GM12873 (cell line): ENCODE measurements around the gene SIN3B.

Experiments
- TF ChIP-seq, protein P1 (sequence below): IDR thresholded peaks from 2 replicates; pipeline ENCODE4 v1.5.1; 2012; ENCODE audit warnings: low read depth, mild to moderate bottlenecking, moderate library complexity, low read length, control low read depth; ENCODE audit not compliant: insufficient read depth; ENCODE audit errors: missing control alignments

Gene SIN3B

DNA sequence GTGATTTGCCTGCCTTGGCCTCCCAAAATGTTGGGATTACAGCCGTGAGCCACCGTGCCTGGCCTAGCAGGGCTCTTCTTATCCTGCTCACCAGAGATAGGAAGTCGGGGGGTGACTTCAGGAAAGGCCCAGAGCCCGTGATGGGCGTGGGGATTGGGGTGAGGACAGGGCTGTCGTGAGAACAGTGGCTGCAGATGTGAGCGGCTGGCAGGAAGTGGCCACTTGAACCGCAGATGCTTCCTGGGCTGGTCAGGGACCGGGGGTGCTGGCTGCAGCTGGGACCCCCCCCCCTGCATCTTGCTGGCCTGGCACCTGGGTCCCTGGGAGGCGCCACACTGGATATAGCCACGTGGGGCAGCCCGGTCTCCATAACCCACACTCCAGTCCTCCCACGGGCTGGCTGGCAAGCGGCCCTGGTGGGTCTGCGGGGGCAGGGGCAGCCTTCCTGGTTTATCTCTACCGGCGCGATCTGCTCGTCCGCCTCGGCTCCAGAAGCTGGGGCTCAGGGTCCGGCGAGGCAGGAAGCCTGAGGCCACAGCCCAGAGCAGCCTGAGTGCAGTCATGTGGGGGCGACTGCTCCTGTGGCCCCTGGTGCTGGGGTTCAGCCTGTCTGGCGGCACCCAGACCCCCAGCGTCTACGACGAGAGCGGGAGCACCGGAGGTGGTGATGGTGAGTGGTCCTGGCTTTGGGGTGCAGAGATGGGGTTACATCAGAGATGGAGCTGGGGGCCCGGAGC lies 59.6 kb downstream of the SIN3B start, which contains the start of gene F2RL3:
TSS of gene F2RL3 (plus strand) at position 371 of the 737 bp plus-strand sequence. CDS start at position 562, 191 bp downstream.
- TF ChIP-seq, protein P1, sequence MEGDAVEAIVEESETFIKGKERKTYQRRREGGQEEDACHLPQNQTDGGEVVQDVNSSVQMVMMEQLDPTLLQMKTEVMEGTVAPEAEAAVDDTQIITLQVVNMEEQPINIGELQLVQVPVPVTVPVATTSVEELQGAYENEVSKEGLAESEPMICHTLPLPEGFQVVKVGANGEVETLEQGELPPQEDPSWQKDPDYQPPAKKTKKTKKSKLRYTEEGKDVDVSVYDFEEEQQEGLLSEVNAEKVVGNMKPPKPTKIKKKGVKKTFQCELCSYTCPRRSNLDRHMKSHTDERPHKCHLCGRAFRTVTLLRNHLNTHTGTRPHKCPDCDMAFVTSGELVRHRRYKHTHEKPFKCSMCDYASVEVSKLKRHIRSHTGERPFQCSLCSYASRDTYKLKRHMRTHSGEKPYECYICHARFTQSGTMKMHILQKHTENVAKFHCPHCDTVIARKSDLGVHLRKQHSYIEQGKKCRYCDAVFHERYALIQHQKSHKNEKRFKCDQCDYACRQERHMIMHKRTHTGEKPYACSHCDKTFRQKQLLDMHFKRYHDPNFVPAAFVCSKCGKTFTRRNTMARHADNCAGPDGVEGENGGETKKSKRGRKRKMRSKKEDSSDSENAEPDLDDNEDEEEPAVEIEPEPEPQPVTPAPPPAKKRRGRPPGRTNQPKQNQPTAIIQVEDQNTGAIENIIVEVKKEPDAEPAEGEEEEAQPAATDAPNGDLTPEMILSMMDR: no peak

DNA sequence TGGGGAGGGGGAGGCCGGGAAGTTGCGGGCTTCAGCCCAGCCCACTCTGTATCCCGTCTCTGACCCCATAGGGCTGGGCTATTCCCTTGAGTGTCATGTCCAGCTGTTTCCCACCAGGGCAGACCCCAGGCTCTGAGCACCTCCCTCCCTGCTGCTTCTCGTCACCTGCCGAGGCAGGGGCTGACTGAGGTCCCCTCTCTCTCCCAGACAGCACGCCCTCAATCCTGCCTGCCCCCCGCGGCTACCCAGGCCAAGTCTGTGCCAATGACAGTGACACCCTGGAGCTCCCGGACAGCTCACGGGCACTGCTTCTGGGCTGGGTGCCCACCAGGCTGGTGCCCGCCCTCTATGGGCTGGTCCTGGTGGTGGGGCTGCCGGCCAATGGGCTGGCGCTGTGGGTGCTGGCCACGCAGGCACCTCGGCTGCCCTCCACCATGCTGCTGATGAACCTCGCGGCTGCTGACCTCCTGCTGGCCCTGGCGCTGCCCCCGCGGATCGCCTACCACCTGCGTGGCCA lies 60.2 kb downstream of the SIN3B start:
- TF ChIP-seq, protein P1: no peak

DNA sequence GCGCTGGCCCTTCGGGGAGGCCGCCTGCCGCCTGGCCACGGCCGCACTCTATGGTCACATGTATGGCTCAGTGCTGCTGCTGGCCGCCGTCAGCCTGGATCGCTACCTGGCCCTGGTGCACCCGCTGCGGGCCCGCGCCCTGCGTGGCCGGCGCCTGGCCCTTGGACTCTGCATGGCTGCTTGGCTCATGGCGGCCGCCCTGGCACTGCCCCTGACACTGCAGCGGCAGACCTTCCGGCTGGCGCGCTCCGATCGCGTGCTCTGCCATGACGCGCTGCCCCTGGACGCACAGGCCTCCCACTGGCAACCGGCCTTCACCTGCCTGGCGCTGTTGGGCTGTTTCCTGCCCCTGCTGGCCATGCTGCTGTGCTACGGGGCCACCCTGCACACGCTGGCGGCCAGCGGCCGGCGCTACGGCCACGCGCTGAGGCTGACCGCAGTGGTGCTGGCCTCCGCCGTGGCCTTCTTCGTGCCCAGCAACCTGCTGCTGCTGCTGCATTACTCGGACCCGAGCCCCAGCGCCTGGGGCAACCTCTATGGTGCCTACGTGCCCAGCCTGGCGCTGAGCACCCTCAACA lies 60.8 kb downstream of the SIN3B start:
- TF ChIP-seq, protein P1: no peak

DNA sequence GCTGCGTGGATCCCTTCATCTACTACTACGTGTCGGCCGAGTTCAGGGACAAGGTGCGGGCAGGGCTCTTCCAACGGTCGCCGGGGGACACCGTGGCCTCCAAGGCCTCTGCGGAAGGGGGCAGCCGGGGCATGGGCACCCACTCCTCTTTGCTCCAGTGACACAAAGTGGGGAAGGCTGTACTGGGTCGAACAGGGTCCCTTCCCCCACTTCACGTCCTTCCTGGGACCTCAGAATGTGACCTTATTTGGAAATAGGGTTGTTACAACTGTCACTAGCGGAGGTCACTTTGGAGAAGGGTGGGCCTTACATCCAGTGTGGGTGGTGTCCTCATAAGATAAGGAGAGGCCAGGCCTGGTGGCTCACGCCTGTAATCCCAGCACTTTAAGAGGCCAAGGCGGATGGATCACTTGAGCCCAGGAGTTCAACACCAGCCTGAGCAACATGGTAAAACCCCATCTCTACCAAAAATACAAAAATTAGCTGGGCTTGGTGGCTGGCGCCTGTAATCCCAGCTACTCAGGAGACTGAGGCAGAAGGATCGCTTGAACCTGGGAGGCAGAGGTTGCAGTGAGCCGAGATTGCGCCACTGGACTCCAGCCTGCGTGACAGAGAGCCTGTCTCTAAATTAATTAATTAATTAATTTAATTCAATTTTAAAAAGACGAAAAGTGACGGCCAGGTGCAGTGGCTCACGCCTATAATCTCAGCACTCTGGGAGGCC lies 61.4 kb downstream of the SIN3B start:
- TF ChIP-seq, protein P1: no peak

DNA sequence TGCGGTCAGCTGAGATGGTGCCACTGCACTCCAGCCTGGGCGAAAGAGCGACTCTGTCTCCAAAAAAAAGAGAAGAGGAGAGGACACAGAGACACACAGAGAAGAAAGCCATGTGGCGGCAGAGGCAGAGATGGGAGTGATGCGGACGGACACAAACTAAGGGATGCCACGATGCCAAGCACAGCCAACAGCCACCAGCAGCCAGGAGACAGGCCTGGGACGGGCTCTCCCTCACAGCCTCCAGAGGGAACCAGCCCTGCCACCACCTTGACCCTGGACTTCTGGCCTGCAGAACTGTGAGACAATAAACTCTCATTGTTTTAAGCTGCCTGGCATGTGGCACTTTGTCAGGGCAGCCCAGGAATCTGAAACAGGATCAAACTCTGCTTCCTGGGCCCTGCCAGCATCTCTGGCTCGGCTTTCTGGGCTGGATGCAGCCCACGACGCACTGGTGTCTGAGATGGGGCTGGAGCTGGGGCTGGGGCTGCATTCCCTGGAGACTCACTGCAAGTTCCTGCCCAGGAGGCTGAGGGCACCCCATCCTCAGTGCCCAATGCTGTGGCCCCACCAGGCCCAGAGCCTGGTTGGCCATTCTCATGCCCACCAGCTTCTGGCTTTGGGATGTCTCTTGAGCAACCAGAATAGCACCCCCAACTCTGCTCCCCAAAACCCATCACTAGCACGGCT lies 62.6 kb downstream of the SIN3B start:
- TF ChIP-seq, protein P1: no peak

DNA sequence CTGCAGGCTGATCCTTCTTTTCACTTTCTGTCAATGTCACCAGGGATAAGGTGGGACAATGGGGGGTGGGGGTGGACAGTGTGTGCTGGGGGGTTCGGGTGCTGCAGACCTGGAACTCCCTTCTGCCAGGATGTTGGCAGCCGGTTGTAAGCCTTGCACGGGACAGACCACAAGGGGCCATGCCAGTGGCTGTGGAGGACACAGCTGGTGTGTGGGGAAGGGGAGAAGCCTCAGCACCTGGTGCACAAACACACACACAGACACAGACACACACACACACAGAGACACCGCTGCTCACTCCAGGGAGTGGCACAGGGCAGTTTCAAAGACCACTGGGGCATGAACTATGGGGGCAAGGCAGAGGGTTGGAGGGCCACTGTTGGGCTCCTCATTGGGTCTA lies 63.2 kb downstream of the SIN3B start:
- TF ChIP-seq, protein P1: no peak
